Daoy (cell line): Measurements from ENCODE around the gene DDX10. TPM values are rescaled to one million over a fixed set of nuclear protein-coding genes. Genes with fewer than 3 reads are reported as not detected.
A peak's percentile ranks its signal among the peaks of the same experiment; 100 is the strongest.
"Not testable (repeated sequence)": the region's sequence is repeated elsewhere in the genome, so short reads cannot be mapped to it uniquely, and the experiment has no call there.

Experiments used
- DNase-seq: peaks from one replicate; pipeline ENCODE4 v3.0.0-alpha.2; 2015; ENCODE audit warnings: low read depth
- total RNA-seq: library from RNA; depleted of rRNA; stranded (reverse); fragments of >200 nt; shearing (Covaris generic); gene quantifications from 2 replicates; pipeline ENCODE4 v1.2.3, GENCODE V29; 2014

DDX10 gene
- total RNA-seq, 1 experiment from 2014 or later = 35.8 TPM

- no peak for DNase-seq
These were observed 50.4 kb downstream of the DDX10 start for GRCh38 chr11:108715239-108715638.

- DNase-seq = no peak
These were observed 53.6 kb downstream of the DDX10 start for GRCh38 chr11:108718466-108718865.

GRCh38 chr11:108724974-108725689 is 60.3 kb downstream of the DDX10 start:
- no peak for DNase-seq

- no peak for DNase-seq
These were observed 61.4 kb downstream of the DDX10 start for GRCh38 chr11:108726077-108726800.

- no peak for DNase-seq
These were observed 62.8 kb downstream of the DDX10 start for GRCh38 chr11:108727665-108728064.

- DNase-seq = no peak
These were observed 64.5 kb downstream of the DDX10 start for GRCh38 chr11:108729227-108729871.

- DNase-seq = no peak
These were observed 67.5 kb downstream of the DDX10 start for GRCh38 chr11:108732395-108732794.

GRCh38 chr11:108733479-108734116 is 68.7 kb downstream of the DDX10 start:
- peak; percentile 80 for DNase-seq

GRCh38 chr11:108734283-108734682 is 69.4 kb downstream of the DDX10 start:
- DNase-seq = no peak

GRCh38 chr11:108734956-108735559 is 70.2 kb downstream of the DDX10 start:
- peak; percentile 29 for DNase-seq

- DNase-seq = not testable (repeated sequence)
These were observed 75.3 kb downstream of the DDX10 start for GRCh38 chr11:108740132-108740531.

GRCh38 chr11:108743851-108744250 is 79.0 kb downstream of the DDX10 start:
- DNase-seq = no peak

- DNase-seq = no peak
These were observed 84.1 kb downstream of the DDX10 start for GRCh38 chr11:108748968-108749367.

GRCh38 chr11:108751444-108751843 is 86.6 kb downstream of the DDX10 start:
- DNase-seq = no peak

- DNase-seq = no peak
These were observed 87.5 kb downstream of the DDX10 start for GRCh38 chr11:108752297-108752751.

GRCh38 chr11:108754901-108755625 is 90.2 kb downstream of the DDX10 start:
- no peak for DNase-seq

GRCh38 chr11:108757630-108758029 is 92.8 kb downstream of the DDX10 start:
- DNase-seq = no peak

- DNase-seq = no peak
These were observed 93.6 kb downstream of the DDX10 start for GRCh38 chr11:108758458-108758857.

- no peak for DNase-seq
These were observed 101.8 kb downstream of the DDX10 start for GRCh38 chr11:108766596-108767173.

GRCh38 chr11:108768370-108768769 is 103.5 kb downstream of the DDX10 start:
- DNase-seq = no peak

- no peak for DNase-seq
These were observed 104.1 kb downstream of the DDX10 start for GRCh38 chr11:108768964-108769363.
